ENCODE measurements around the gene RAP1GAP2.

The RAP1GAP2 gene

GRCh38 chr17:2961446-2961845 is 165.2 kb downstream of the RAP1GAP2 start:
- H3K27ac ChIP-seq, result no peak overlapping the region
- H3K4me3 ChIP-seq (ENCODE audit: low read depth, low read length), result no peak overlapping the region
- in situ Hi-C loops (cut with HindIII; ENCODE audit: low pct_ligation_motif_present, low sequenced_read_pairs), result no loop called here
- TF ChIP-seq CTCF (IDR thresholded peaks at IDR 0.05; ENCODE audit: low read depth, low read length, missing control alignments), result no peak
- DNase-seq, result no peak
- H3K36me3 ChIP-seq (replicated peaks), result no peaks in the 10 kb centered on the region
- H3K27me3 ChIP-seq (replicated peaks), result no peaks in the 10 kb centered on the region

- no peak overlapping the region for H3K27ac ChIP-seq
- no peak overlapping the region for H3K4me3 ChIP-seq (ENCODE audit: low read depth, low read length)
- in situ Hi-C loops (cut with HindIII; ENCODE audit: low pct_ligation_motif_present, low sequenced_read_pairs), result no loop called here
- no peak for TF ChIP-seq CTCF (IDR thresholded peaks at IDR 0.05; ENCODE audit: low read depth, low read length, missing control alignments)
- DNase-seq, result no peak
- H3K27me3 ChIP-seq (replicated peaks), result no peaks in the 10 kb centered on the region
- H3K36me3 ChIP-seq (replicated peaks), result no peaks in the 10 kb centered on the region
Observed at GRCh38 chr17:2962236-2962635, 166.0 kb downstream of the RAP1GAP2 start.

GRCh38 chr17:2962729-2963128 is 166.5 kb downstream of the RAP1GAP2 start:
- Histone ChIP-seq H3K36me3 (replicated peaks) (no peaks in the 10 kb centered on the region), H3K27me3 (replicated peaks) (no peaks in the 10 kb centered on the region), H3K4me3 (ENCODE audit: low read depth, low read length) (no peak overlapping the region), H3K27ac (no peak overlapping the region)
- DNase-seq, result no peak
- no peak for TF ChIP-seq CTCF (IDR thresholded peaks at IDR 0.05; ENCODE audit: low read depth, low read length, missing control alignments)
- in situ Hi-C loops (cut with HindIII; ENCODE audit: low pct_ligation_motif_present, low sequenced_read_pairs), result no loop called here

GRCh38 chr17:2963332-2964027 is 167.2 kb downstream of the RAP1GAP2 start:
- H3K27ac ChIP-seq, result no peak overlapping the region
- H3K4me3 ChIP-seq (ENCODE audit: low read depth, low read length), result no peak overlapping the region
- no peaks in the 10 kb centered on the region for H3K36me3 ChIP-seq (replicated peaks)
- no peak for DNase-seq
- in situ Hi-C loops (cut with HindIII; ENCODE audit: low pct_ligation_motif_present, low sequenced_read_pairs), result no loop called here
- no peaks in the 10 kb centered on the region for H3K27me3 ChIP-seq (replicated peaks)
- no peak for TF ChIP-seq CTCF (IDR thresholded peaks at IDR 0.05; ENCODE audit: low read depth, low read length, missing control alignments)

- Histone ChIP-seq H3K36me3 (replicated peaks) (no peaks in the 10 kb centered on the region), H3K27ac (no peak overlapping the region), H3K4me3 (ENCODE audit: low read depth, low read length) (no peak overlapping the region), H3K27me3 (replicated peaks) (no peaks in the 10 kb centered on the region)
- in situ Hi-C loops (cut with HindIII; ENCODE audit: low pct_ligation_motif_present, low sequenced_read_pairs), result no loop called here
- TF ChIP-seq CTCF (IDR thresholded peaks at IDR 0.05; ENCODE audit: low read depth, low read length, missing control alignments), result no peak
- no peak for DNase-seq
Observed at GRCh38 chr17:2964028-2964356, 167.8 kb downstream of the RAP1GAP2 start.

- in situ Hi-C loops (cut with HindIII; ENCODE audit: low pct_ligation_motif_present, low sequenced_read_pairs), result no loop called here
- H3K27me3 ChIP-seq (replicated peaks), result no peaks in the 10 kb centered on the region
- DNase-seq, result no peak
- no peaks in the 10 kb centered on the region for H3K36me3 ChIP-seq (replicated peaks)
- no peak overlapping the region for H3K27ac ChIP-seq
- TF ChIP-seq CTCF (IDR thresholded peaks at IDR 0.05; ENCODE audit: low read depth, low read length, missing control alignments), result no peak
- no peak overlapping the region for H3K4me3 ChIP-seq (ENCODE audit: low read depth, low read length)
Observed at GRCh38 chr17:2964370-2964769, 168.1 kb downstream of the RAP1GAP2 start.
